Hepatocyte (in vitro differentiated cells): ENCODE data around the gene MARS2. TPM values are rescaled to one million over a fixed set of nuclear protein-coding genes. Genes with fewer than 3 reads are reported as not detected.

Source experiments
- DNase-seq: peaks from one replicate; pipeline ENCODE4 v3.0.0-alpha.2; 2016; ENCODE audit warnings: low spot score
- H2AFZ ChIP-seq: fragments of 200-600 bp; sonication (generic); 2 replicates; pipeline ENCODE4 v1.6.0; 2016; ENCODE audit warnings: antibody characterized with exemption, mild to moderate bottlenecking
- H3K27ac ChIP-seq: fragments of 200-600 bp; sonication (generic); 2 replicates; pipeline ENCODE4 v1.5.1; 2016; ENCODE audit warnings: mild to moderate bottlenecking
- H3K27me3 ChIP-seq: fragments of 200-600 bp; sonication (generic); 2 replicates; pipeline ENCODE4 v1.6.1; 2016
- H3K36me3 ChIP-seq: fragments of 200-600 bp; sonication (generic); replicated peaks from 2 replicates; pipeline ENCODE4 v1.5.1; 2016; ENCODE audit warnings: low read depth; ENCODE audit not compliant: insufficient read depth
- H3K4me1 ChIP-seq: fragments of 200-600 bp; sonication (generic); 2 replicates; pipeline ENCODE4 v1.5.1; 2016; ENCODE audit warnings: mild to moderate bottlenecking, moderate library complexity; ENCODE audit not compliant: insufficient read depth
- H3K4me2 ChIP-seq: fragments of 200-600 bp; sonication (generic); 2 replicates; pipeline ENCODE4 v1.6.0; 2016
- H3K4me3 ChIP-seq: fragments of 200-600 bp; sonication (generic); 2 replicates; pipeline ENCODE4 v1.5.1; 2016; ENCODE audit warnings: mild to moderate bottlenecking
- H3K79me2 ChIP-seq: fragments of 200-600 bp; sonication (generic); 2 replicates; pipeline ENCODE4 v1.6.0; 2017; ENCODE audit warnings: mild to moderate bottlenecking
- H3K9me2 ChIP-seq: fragments of 200-600 bp; sonication (generic); replicated peaks from 2 replicates; pipeline ENCODE4 v1.6.0; 2017; ENCODE audit warnings: mild to moderate bottlenecking; ENCODE audit not compliant: insufficient read depth
- H3K9me3 ChIP-seq: fragments of 200-600 bp; sonication (generic); 2 replicates; pipeline ENCODE4 v1.5.1; 2016; ENCODE audit warnings: low read depth, mild to moderate bottlenecking
- H4K20me1 ChIP-seq: fragments of 200-600 bp; sonication (generic); 2 replicates; pipeline ENCODE4 v1.6.0; 2016; ENCODE audit warnings: mild to moderate bottlenecking; ENCODE audit not compliant: insufficient read depth, poor library complexity, severe bottlenecking
- EZH2 ChIP-seq: fragments of 200-600 bp; sonication (generic); IDR thresholded peaks from 2 replicates; pipeline ENCODE4 v1.6.1; 2016; ENCODE audit warnings: antibody characterized with exemption, mild to moderate bottlenecking, borderline replicate concordance
- EZH2phosphoT487 ChIP-seq: fragments of 200-600 bp; sonication (generic); IDR thresholded peaks from one replicate; pipeline ENCODE4 v1.6.1; 2018; ENCODE audit warnings: antibody characterized with exemption, mild to moderate bottlenecking, low read depth, moderate library complexity; ENCODE audit not compliant: unreplicated experiment, severe bottlenecking
- WGBS: methylation state at CpG from one replicate; pipeline ENCODE4 v1.1.6; 2016; ENCODE audit warnings: low lambda C conversion rate; ENCODE audit errors: missing lambda C conversion rate; 5-methylcytosine and 5-hydroxymethylcytosine counted together
- polyA plus RNA-seq: library from polyadenylated mRNA; unstranded; fragments of >200 nt; fragmentation: Nextera tagmentation; extraction: Ambion mirVana; gene quantifications from 2 replicates; pipeline ENCODE4 v1.2.1, GENCODE V29; 2016
- total RNA-seq: library from RNA; depleted of rRNA; stranded (reverse); fragments of >200 nt; gene quantifications from 2 replicates; pipeline ENCODE4 v1.2.3, GENCODE V29; 2014
- TF ChIP-seq, protein P1 (sequence below): fragments of 200-600 bp; sonication (generic); IDR thresholded peaks from 2 replicates; pipeline ENCODE4 v1.5.1; 2016; ENCODE audit warnings: antibody characterized with exemption, mild to moderate bottlenecking; ENCODE audit not compliant: poor library complexity

The MARS2 gene
- total and polyA plus RNA-seq, 2 experiments from 2014 or later = 6.3 to 7.8 TPM

DNA sequence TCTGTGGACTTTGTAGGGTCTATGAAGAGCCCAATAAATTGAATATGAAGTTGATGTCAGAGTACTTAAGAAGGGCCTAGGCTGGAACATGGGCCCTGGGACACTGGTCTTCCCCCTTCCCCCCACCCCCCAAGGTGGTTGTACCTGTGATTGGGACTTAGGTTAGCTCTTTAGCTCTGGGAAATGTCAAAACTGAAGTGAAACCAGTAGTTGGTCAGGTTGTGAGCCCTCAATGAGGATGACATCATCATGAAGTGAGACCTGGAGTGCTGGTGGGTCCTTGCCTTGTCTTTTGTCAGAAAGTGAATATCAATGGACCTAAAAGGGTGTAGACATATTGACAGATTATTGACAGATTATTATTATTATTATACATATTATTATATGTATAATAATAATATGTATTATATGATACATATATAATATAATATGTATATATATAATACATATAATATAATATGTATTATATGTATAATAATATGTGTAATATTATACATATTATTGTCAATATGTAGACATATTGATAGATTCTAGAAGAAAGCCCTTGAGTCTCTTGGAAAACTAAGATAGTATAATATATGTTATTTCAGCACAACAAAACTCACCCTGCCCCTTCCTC lies 5.4 kb downstream of the MARS2 start:
- no peak for DNase-seq
- H2AFZ ChIP-seq = no peak overlapping the region
- no peak overlapping the region for H3K4me3 ChIP-seq
- no peaks in the 10 kb centered on the region for H3K9me3 ChIP-seq
- peaks cover 7% of the 10 kb centered on the region for H4K20me1 ChIP-seq
- H3K79me2 ChIP-seq = peaks cover 34% of the 10 kb centered on the region
- H3K36me3 ChIP-seq = no peaks in the 10 kb centered on the region
- H3K27me3 ChIP-seq = no peaks in the 10 kb centered on the region
- H3K9me2 ChIP-seq = no peaks in the 10 kb centered on the region
- H3K4me2 ChIP-seq = no peak overlapping the region
- TF ChIP-seq, protein P1, sequence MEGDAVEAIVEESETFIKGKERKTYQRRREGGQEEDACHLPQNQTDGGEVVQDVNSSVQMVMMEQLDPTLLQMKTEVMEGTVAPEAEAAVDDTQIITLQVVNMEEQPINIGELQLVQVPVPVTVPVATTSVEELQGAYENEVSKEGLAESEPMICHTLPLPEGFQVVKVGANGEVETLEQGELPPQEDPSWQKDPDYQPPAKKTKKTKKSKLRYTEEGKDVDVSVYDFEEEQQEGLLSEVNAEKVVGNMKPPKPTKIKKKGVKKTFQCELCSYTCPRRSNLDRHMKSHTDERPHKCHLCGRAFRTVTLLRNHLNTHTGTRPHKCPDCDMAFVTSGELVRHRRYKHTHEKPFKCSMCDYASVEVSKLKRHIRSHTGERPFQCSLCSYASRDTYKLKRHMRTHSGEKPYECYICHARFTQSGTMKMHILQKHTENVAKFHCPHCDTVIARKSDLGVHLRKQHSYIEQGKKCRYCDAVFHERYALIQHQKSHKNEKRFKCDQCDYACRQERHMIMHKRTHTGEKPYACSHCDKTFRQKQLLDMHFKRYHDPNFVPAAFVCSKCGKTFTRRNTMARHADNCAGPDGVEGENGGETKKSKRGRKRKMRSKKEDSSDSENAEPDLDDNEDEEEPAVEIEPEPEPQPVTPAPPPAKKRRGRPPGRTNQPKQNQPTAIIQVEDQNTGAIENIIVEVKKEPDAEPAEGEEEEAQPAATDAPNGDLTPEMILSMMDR = no peak
- TF ChIP-seq EZH2 (no peak), EZH2phosphoT487 (no peak)
- H3K27ac ChIP-seq = no peak overlapping the region
- peaks cover 7% of the 10 kb centered on the region for H3K4me1 ChIP-seq

DNA sequence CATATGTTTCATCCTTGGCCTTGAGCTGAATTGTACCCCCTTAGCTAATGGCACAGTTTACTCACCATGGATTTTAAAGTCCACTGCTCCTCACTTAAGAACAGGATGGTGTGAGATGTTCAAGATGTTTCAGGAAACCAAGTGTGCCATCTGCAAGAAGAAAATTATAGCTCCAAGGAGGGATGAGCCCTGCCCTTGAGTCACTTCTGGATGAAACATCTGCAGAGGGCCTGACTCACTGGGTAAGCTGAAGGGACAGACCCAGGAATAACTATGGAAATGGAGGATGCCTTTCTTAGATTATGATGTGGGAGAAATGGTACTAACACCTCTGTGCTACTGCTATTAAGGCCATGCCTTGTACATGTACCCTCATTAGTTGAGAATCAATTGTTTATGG lies 6.4 kb downstream of the MARS2 start:
- Histone ChIP-seq H2AFZ (no peak overlapping the region), H3K9me3 (no peaks in the 10 kb centered on the region), H4K20me1 (peaks cover 5% of the 10 kb centered on the region), H3K4me1 (peaks cover 7% of the 10 kb centered on the region), H3K4me3 (no peak overlapping the region), H3K27ac (no peak overlapping the region), H3K4me2 (no peak overlapping the region), H3K9me2 (no peaks in the 10 kb centered on the region), H3K27me3 (no peaks in the 10 kb centered on the region), H3K36me3 (no peaks in the 10 kb centered on the region), H3K79me2 (peaks cover 26% of the 10 kb centered on the region)
- no peak for DNase-seq
- TF ChIP-seq, protein P1 = no peak
- no peak for TF ChIP-seq EZH2
- TF ChIP-seq EZH2phosphoT487 = no peak

DNA sequence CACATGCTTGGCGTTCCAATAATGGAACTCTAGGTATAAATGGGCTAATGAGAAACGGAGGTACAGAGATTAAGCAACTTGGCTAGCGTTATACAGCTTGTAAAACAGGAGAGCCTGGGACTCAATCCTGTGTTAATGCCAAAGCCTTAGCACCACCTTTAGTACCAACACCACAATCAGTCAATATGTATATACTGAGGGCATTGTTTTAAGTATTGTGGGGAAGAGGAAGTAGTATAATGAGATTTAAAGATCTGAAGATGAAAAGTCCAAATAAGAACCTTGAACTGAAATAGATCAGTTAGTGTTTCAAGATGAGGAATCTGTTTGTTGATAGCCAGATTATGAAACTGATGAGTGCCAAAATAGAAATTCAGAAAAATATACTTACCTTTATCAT lies 8.1 kb downstream of the MARS2 start:
- Histone ChIP-seq H4K20me1 (peaks cover 2% of the 10 kb centered on the region), H3K4me2 (no peak overlapping the region), H3K9me3 (no peaks in the 10 kb centered on the region), H3K4me3 (no peak overlapping the region), H3K79me2 (peaks cover 18% of the 10 kb centered on the region), H2AFZ (no peak overlapping the region), H3K9me2 (no peaks in the 10 kb centered on the region), H3K36me3 (no peaks in the 10 kb centered on the region), H3K27ac (no peak overlapping the region), H3K27me3 (no peaks in the 10 kb centered on the region), H3K4me1 (no peaks in the 10 kb centered on the region)
- no peak for TF ChIP-seq EZH2
- no peak for DNase-seq
- 91% methylated on average over 3 of the region's 3 CpGs for WGBS

DNA sequence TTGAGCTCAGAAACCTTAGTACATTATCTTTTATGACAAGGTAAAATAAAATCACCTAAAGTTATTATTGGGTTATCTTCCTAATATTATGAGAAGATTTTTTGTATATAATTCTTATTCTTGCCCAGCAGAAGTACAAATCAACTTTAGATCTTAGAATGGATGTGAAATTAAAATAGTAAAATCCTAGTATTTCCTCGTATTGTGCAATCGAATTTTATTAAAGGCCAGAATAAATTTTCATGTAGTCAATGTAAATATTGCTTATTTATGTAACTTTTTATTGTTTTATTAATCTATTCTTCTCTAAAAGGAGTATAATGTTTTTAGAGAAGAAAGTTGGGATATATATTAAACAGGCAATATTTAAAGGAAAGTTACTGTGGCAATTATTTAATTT lies 12.7 kb downstream of the MARS2 start:
- 95% methylated on average over 2 of the region's 2 CpGs for whole genome bisulfite sequencing
- Histone ChIP-seq H3K27me3 (no peaks in the 10 kb centered on the region), H3K27ac (no peak overlapping the region), H3K4me2 (no peak overlapping the region), H3K4me3 (no peak overlapping the region), H4K20me1 (no peaks in the 10 kb centered on the region), H3K4me1 (no peaks in the 10 kb centered on the region), H3K9me3 (no peaks in the 10 kb centered on the region), H2AFZ (no peak overlapping the region), H3K36me3 (no peaks in the 10 kb centered on the region), H3K9me2 (no peaks in the 10 kb centered on the region), H3K79me2 (no peaks in the 10 kb centered on the region)
- no peak for DNase-seq
- TF ChIP-seq EZH2phosphoT487 = no peak
- no peak for TF ChIP-seq EZH2
- TF ChIP-seq, protein P1 = no peak
